Measurements from ENCODE around the gene EPSTI1.

Gene EPSTI1

GRCh38 chr13:43020794-43021193 is 28.8 kb upstream of the EPSTI1 start:
- TF ChIP-seq, protein P1, sequence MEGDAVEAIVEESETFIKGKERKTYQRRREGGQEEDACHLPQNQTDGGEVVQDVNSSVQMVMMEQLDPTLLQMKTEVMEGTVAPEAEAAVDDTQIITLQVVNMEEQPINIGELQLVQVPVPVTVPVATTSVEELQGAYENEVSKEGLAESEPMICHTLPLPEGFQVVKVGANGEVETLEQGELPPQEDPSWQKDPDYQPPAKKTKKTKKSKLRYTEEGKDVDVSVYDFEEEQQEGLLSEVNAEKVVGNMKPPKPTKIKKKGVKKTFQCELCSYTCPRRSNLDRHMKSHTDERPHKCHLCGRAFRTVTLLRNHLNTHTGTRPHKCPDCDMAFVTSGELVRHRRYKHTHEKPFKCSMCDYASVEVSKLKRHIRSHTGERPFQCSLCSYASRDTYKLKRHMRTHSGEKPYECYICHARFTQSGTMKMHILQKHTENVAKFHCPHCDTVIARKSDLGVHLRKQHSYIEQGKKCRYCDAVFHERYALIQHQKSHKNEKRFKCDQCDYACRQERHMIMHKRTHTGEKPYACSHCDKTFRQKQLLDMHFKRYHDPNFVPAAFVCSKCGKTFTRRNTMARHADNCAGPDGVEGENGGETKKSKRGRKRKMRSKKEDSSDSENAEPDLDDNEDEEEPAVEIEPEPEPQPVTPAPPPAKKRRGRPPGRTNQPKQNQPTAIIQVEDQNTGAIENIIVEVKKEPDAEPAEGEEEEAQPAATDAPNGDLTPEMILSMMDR (IDR thresholded peaks at IDR 0.05; ENCODE audit: insufficient read depth, low read depth, low read length, missing control alignments) = no peak
- no peak for DNase-seq (ENCODE audit: low read depth)
- H3K4me3 ChIP-seq (ENCODE audit: low read depth, low read length) = no peak overlapping the region

DNA sequence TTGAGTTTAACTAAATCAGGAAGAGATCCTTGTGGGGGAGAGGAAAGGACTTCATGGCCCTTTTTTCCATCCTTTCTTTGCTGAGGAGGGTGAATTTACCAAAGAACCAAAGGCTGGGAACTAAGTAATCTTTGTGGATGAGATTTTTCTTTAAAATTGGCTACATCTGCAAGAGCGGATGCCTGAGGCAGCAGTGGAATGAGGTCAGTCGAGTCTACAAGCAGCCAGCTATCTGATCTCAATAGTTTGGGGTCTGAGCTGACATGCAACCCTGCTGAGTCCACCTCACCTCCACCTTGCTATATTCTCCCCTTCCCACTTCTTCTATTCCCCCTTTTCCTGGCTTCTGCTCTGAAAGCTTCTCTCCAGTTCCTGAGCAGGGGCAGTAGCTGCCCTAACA is 27.8 kb upstream of the EPSTI1 start:
- TF ChIP-seq, protein P1 (IDR thresholded peaks at IDR 0.05; ENCODE audit: insufficient read depth, low read depth, low read length, missing control alignments) = no peak
- no peak overlapping the region for H3K4me3 ChIP-seq (ENCODE audit: low read depth, low read length)
- DNase-seq (ENCODE audit: low read depth) = no peak

GRCh38 chr13:43016226-43016625 is 24.2 kb upstream of the EPSTI1 start:
- H3K4me3 ChIP-seq (ENCODE audit: low read depth, low read length) = no peak overlapping the region
- TF ChIP-seq, protein P1 (IDR thresholded peaks at IDR 0.05; ENCODE audit: insufficient read depth, low read depth, low read length, missing control alignments) = no peak
- DNase-seq (ENCODE audit: low read depth) = no peak

GRCh38 chr13:43014162-43014561 is 22.1 kb upstream of the EPSTI1 start:
- TF ChIP-seq, protein P1 (IDR thresholded peaks at IDR 0.05; ENCODE audit: insufficient read depth, low read depth, low read length, missing control alignments) = no peak
- no peak overlapping the region for H3K4me3 ChIP-seq (ENCODE audit: low read depth, low read length)
- DNase-seq (ENCODE audit: low read depth) = no peak

DNA sequence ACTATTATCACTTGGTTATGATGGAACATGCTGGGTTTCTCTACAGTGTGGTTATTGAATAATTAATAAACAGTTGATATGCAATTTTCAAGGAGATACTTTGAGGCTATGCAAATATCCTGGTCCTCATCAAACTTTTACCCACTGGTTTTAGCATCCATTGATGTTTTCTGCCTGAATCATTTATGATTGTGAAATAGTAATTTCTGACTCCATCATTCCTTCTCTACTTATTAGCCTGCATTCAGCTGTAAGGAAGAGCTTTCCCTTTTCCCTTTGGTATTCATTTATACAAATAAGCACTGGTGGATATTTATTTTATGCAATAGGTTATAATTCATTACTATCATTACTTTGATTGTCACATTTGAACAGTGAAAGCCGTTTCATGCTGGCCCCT is 17.5 kb upstream of the EPSTI1 start:
- TF ChIP-seq, protein P1 (IDR thresholded peaks at IDR 0.05; ENCODE audit: insufficient read depth, low read depth, low read length, missing control alignments) = no peak
- DNase-seq (ENCODE audit: low read depth) = no peak
- no peak overlapping the region for H3K4me3 ChIP-seq (ENCODE audit: low read depth, low read length)

DNA sequence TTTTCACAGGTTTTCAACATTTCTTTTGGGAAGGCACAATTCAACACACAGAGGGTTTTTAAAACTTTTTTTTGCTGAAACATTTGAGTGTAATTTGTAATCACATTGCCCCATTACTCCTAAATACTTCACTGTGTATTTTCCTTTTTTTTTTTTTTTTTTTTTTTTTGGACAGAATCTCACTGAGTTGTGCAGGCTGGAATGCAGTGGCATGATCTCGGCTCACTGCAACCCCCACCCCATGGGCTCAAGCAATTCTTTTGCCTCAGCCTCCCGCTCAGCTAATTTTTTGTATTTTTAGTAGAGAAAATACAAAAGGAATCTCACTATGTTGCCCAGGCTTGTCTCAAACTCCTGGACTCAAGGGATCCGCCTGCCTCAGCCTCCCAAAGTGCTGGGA is 16.6 kb upstream of the EPSTI1 start:
- H3K4me3 ChIP-seq (ENCODE audit: low read depth, low read length) = no peak overlapping the region
- no peak for DNase-seq (ENCODE audit: low read depth)
- TF ChIP-seq, protein P1 (IDR thresholded peaks at IDR 0.05; ENCODE audit: insufficient read depth, low read depth, low read length, missing control alignments) = no peak

GRCh38 chr13:43006893-43007631 is 15.0 kb upstream of the EPSTI1 start:
- no peak for DNase-seq (ENCODE audit: low read depth)
- H3K4me3 ChIP-seq (ENCODE audit: low read depth, low read length) = no peak overlapping the region
- TF ChIP-seq, protein P1 (IDR thresholded peaks at IDR 0.05; ENCODE audit: insufficient read depth, low read depth, low read length, missing control alignments) = no peak
